SKM-1 (cell line): Measurements from ENCODE around the gene PRKCE.

Source experiments
- DNase-seq: peaks from one replicate; lab custom pipeline; 2025; ENCODE audit not compliant: unreplicated experiment; lab: John Stamatoyannopoulos, UW

Gene PRKCE

DNA sequence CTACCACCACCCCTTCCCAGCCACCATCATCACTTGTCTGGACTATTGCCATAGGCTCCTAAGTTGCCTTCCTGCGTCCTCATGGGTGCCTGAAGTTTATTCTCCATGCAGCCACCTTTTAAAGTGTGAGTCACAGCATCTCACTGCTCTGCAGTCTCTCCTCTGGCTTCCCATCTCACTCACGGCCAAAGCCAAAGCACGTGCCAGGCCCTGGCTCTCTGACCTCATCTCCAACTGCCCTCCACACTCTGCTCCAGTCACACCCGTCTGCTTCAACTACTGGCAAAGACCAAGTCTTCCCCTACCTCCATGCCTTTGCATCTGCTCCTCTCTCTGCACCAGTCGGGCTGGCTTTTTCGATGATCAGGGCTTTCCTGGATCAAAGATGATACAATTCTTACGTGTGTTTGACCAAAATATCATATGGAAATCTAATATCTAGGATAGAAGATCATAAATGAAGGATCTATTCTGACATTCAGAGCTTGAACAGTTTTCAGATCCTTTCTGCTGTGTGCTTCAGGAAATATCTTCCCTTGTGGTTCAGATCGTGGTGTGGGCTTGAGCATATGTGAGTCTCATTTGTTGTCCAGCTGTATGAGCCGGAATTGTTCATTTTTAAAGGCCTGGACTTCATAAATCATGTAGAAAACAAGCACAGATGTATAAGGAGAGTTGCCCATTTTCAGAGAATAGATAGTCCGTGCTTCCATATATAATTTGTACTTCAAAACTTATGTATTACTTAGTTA, 175.6 kb downstream of the PRKCE start:
- DNase-seq, result no peak

DNA sequence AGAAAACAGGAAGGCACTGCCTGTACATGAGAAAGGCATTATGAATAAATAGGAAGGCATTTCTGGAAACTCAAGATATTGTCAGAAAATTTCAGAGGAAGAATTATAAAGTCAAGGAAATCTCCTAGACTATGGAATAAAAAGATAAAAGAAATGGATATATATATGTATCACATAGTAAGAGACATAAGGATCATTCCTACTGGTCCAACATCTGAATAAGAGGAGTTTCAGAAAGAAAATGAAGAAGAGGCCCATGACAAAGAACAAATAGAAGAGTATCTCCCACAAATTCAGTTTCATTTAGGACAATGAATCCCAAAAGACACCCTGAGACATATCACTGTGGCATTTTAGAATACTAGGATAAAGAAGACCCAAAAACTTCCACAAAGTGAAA, 178.8 kb downstream of the PRKCE start:
- DNase-seq, result no peak

DNA sequence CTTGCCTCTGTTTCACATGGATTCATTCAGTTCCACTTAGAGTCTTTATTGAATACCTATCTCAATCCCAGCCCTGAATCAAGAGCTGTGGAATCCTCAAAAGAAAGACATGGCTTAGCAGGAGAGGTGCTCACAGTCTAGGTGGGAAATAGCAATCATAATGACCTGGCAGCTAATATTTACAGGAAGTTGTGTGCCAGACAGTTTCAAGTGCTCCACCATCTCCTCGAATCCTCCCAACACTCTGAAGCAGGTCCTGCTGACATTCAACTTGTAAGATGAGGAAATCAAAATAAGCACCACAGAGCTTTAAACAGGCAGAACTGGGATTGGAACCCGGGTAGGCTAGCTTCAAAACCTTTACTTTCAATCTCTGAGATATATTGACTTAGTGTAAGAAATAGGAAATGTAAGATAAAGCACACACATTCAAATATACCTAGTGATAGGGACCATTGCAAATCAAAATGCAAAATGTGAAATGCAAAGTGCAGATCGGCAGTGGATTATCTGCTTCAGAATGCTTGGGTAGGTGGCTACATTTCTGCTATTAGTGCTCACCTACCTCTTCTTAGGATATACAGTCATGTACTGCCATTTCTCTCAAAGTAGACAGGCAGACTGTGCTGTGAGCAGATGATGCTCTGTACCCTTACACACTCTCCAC, 182.0 kb downstream of the PRKCE start:
- no peak for DNase-seq

DNA sequence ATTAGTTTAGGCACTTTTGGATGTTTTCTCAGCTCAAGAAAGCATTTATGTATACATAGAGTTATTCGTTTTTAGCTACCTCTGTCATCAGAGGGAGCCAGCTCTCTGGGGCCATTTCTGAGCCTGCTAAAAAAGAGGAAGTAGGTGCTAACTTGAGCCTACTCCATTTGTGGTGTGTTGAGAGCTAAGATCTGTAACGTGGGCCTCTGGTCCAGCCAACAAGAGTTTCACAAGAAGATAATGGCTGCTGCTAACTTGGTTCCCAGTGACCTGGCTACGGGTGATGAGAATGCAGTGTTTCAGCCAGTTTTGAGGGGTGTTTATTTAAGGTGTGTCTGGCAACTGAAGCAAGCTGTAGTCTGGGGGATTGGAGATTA, 182.5 kb downstream of the PRKCE start:
- peak; percentile 84 for DNase-seq

DNA sequence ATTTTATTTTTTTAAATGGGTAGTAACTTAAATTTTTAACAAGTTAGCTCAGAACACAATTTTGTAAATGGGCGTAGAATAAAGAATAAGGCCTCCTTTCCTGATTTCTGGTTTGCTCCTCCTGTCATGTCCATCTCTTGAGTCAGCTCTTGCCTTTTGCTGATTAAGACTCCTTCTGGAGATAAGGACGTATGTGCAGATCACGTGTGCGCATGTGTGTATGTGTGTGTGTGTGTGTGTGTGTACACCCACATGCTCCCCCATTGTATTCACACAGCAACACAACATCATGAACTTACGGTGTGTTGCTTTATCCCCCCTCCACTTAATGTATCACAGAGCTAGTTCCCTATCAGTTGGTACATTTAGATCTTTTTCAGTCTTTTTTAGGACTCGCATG, 182.9 kb downstream of the PRKCE start:
- no peak for DNase-seq

DNA sequence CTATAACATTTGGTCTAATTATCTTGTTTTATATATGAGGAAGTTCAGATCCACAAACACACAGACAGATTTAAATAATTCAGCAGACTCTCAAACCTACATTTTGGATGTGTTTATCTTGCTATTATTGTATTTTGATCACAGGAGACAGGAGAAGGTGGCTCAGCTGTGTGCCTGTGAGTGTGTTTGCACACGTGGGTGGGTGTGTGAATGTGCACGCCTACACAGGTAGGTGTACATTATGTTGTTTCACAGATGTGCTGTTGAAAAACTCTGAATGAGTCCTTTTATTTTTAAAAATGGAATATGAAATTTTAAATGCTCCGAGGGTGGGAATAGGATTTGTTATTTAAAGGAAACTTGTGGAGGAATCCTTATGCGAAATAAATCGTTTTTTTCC, 183.4 kb downstream of the PRKCE start:
- no peak for DNase-seq

DNA sequence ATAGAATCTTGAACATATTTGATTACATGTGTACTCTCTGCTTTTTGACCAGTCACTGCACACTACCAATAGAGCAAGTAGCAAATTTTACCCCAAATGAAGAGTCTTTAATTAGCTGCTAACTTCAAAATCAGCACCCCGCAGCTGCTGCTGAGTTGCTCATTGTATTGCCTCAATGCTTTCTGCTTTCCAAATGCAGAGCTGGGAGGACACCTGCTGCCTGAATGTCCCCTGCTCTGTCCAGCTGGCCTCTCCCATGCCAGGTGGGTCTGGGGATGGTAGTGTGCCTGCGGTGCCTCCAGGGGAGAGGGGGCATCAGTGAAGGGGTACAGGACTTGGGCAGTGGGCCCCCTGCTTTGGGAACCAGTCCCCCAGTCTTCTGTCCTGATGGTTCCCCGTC, 184.8 kb downstream of the PRKCE start:
- no peak for DNase-seq

DNA sequence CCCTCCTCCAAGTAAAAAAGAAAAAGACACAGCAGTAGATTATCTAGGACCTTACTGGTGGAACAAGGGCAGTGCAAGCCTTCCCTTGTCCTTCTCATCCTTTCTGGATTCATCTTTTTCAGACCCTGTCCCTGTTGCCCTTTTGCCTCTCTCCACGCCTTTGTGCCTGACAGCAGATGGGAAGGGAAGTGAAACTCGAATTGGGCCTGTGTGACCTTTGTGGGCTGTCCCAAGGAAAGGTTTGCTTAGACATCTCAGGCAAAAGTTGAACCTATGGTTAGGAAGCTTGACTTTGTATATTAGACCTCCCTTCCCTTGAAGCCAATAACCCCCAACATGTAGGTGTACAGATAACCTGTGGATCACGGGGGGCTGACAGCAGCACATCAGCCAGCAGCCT, 185.3 kb downstream of the PRKCE start:
- no peak for DNase-seq

DNA sequence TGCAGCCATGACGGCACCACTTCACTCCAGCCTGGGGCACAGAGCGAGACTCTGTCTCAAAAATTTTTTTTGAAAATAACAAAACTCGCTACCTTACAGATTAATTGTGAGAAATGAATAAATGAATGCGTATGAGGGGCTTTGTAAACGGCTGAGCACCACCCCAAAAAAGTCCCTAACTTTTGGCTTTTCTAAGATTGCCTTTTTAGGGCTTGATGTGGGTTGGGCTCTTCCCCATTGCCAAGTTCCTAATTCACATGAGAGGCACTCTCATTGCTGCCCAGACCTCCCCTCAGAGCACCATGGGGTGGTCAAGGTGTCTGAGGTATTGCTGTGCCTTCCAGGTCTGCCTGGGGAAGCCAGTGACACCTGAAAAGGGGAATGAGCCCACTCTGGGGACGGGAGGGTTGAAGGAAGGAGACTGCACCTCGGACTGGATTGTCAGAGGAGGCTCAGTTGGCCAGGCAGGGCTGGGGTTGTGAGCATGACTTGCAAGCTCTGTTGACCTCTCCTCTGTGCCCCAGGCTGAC, 186.4 kb downstream of the PRKCE start:
- no peak for DNase-seq

DNA sequence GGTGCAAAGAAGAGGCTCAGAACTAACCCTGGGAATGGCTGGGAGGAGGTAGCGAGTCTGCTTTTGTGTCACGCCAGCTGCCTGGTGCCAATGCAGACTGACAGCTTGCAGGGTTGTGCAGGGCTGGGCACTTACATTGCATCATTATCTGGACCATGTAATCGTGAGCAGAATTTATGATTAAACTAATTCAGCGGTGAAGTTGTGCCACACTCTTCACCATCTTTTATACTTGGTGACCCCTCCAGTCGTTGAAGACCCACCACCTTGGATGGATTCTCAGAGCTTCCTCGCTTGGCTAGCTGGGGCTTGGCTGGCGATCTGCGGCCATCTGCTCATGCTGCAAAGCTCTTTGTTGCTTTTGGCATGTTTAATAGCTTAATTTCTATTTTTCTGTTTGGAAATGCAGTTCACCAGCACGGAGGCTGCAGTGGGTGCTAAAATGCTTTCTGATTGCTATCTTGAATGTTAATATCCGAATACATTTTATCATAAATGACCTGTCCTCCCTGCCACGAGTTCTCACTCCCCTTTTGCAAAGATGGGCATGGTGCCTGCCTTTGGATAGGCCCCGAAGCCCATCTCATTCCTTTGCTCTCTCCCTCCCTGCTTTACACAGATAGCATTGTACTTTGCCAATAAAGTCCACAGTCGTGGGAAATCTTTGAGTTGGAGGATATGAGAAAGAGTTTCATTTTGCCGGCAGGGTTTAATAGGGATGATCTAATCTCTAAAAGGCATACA, 188.2 kb downstream of the PRKCE start:
- no peak for DNase-seq

DNA sequence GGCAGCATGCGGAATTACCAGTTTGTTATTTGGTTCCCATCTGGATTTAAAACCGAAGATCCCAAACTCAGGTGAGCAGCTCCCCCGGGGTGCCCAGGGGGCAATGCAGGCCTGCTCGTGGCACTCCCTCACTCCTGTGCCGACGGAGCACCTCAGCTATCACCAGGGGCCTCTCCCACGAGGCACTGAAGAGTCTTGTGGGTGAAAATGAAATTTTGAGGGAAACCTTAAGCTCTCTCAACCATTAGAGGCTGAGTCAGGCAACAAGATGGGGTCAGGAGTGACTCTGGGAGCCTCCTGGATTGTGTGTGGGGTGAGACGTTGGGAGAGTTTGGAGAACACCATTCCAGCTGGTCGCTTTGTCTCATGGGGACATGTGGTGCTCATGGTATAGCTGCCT, 189.0 kb downstream of the PRKCE start:
- DNase-seq, result no peak

DNA sequence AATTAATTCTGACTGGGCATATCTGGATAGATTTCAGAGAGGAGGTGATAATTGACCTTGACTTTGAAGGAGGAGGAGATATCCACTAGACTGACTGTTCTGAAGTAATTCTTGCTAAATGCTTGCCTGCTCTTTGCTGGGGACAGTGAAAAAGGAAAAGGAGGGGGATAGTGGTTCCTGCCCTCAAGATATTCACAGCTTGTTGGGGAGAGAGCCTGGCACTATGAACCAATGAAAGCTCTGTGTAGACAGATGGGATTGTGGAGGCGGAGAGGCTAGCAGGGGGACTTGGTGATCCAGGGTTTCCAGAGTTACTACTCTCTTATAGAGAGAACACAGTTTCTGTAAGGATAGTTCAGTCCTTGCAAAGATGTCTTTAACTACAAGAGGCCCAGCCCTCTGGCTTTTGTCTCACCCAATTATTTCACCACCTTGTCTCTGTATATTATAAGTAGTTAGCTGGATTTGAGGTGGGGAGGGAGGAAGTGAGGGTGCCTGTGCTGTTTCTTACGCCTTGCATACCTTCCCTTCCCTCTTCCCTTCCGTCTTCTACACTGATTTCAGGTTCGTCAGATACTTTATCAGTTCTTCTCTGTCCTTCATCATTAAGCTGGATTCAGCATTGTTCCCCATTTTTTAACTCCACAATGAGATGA, 190.4 kb downstream of the PRKCE start:
- DNase-seq, result no peak

DNA sequence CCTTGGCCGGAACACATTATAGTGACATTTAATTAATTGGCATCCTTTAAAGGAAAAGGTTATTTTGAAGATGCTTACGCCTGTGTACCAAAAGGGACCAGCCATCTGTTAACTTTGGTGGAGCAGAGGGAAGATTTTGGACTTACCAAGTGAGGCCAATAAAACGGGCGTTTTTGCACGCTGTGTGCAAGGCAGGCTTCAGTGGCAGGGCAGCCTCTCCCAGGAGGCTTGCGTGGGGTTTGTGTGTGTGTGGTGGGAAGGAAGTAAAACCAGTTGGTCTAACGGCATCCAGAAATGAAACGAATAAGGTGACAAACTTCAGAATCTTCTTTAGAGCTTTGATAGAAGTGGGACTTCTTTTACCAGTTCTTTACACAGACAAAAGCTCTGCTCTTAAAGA, 191.7 kb downstream of the PRKCE start:
- no peak for DNase-seq

DNA sequence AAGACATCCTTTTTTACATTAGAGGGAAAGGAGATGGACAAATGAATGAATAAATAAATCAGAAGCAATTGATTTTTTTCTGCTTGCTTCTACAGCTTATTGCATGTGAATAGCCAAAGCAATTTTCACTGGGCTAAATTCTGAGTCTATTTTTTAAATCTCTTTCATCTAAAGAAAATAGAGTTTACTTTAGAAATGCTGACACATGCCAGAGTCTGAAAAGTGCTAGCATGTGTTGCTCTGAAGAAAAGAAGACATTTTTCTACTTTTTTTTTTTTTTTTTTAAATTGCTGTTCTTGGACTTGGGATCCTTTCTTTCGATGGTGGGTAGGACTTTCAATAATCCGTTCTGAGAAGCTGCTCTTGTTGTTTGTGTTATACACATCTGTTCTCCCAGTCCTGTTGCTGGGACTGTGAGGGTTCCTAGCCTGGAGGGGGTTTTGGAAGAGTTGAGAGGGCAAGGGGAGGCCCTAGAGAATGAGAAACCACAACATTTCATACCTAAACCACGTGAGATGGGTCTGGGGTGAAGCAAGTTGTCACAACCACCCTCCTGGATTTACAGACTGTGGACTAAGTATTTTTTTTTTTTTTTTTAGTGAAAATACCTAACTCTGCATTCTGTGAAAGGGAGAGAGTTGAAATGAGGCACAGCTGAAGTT, 193.5 kb downstream of the PRKCE start:
- no peak for DNase-seq

DNA sequence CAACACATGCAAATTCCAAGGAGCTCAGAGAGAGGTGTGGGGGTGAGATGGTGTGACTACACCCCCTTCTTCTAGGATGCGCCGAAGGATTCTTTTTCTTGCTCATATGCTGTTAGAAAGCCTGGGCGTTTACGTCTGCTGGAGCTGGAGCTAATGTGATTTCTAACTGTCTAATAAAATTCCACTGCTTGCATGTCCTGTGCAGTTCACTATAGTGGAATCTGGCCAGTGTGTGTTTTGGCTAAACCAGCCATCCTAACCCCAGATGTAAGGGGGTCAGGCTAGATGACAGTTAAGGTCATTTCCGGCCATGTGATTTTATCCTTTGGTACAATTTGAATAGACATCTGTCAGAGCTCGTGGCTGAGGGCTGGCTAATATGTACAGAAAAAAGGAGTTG, 194.1 kb downstream of the PRKCE start:
- DNase-seq, result no peak

DNA sequence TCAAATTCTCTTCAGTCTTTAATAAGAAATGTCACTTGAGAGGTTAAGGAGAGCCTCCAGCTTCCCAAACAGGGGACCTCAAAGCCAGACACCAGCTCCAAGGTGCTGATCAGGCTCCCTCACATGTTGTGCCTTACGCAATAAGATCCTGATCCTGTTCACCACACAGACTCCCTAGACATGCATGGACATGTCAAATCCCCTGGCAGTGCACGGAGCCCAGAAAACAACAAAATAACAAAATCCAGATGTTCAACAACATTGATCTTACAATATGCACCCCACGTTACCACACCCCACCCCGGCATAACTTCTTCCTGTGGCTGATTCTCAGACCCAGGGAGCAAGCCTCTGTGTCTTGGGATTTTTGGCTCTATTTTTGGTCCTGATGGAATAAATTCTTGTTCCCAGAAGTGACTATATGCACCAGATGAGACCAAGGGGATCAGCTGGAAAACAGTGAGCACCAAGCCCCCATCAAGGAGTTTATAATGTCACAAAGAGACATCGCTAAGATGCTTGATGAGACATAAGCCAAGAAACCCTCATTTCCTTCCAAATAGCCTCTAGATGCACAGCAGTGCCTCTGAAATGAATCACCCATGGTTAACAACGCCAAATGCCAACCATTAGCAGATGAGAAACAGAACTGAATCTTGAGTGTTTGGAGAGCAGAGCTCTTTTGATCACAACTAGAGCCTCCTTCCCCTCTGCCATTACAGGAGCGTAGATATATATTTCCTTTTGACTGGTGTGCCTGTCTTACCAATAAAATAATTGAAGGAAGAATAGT, 198.2 kb downstream of the PRKCE start:
- no peak for DNase-seq

DNA sequence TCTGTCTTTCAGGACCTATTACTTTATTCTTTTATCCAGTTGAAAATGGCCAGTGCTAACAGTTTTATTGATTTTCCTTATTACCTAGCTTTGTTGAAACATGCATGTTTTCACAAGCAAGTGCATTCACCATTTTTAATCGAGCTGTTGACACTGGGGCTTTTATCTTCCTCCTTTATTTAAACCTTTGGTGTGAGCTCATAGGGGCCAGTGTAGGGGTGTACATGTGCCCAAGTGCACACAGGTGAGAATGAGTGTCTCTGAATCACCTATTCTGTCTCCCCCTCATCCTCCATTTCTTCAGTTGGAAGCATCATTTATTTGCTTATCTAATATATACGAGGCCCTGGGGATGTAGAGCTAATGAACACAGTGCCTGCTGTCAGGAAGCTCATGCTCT, 199.1 kb downstream of the PRKCE start:
- DNase-seq, result no peak

DNA sequence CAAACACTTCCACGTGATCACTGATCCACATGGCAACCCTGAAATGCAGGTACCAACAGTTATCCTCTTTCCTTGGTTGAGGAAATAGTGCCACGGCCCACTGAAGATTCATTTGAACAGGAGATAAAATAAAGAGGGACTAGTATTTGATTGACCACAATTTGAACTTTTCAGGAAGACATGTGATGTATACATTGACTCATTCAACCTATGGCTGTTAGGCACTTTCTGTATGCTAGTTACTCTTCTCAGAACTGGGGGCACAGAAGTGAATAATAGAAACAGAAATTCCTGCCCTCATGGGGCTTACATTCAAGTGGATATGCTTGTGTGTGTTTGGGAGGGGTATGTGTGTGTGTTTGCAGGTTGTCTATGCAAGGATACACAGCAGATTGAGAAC, 199.6 kb downstream of the PRKCE start:
- DNase-seq, result no peak

DNA sequence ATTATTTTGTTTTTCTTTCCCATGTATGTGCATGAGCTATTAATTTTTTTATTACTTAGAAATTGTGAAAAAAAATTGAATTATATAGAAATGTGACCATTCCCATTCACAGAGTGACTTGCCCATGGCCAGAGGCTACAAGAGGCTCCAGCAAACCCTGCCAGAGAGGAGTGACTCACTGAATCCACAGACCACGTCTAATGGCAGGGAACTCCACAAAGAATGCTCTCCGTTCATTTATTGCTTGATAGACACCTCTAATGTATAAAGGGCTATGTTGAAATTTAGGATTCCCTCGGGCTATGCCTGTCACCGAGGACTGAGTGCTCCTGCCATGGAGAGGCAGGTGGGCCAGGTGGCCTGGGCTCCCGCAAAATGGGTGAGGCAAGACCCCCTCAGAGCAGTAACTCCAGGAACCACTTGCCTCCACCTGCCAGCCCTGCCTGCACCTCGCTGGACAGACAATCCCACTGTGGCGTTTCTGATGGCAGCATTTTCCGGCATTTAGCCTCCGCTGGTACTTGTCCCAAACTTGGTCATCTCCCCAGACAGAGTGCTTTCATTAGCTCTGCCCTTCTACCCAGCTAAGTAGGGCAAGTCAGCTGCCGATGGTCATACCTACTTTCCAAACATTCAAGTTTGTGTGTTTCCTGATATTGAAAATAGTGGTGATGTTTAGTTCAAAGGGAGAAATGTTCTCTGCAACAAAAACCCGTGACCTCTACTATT, 200.3 kb downstream of the PRKCE start:
- no peak for DNase-seq
